ENCODE data around the gene SPSB2.
"Not testable (repeated sequence)": the region's sequence is repeated elsewhere in the genome, so short reads cannot be mapped to it uniquely, and the experiment has no call there.

SPSB2 gene

DNA sequence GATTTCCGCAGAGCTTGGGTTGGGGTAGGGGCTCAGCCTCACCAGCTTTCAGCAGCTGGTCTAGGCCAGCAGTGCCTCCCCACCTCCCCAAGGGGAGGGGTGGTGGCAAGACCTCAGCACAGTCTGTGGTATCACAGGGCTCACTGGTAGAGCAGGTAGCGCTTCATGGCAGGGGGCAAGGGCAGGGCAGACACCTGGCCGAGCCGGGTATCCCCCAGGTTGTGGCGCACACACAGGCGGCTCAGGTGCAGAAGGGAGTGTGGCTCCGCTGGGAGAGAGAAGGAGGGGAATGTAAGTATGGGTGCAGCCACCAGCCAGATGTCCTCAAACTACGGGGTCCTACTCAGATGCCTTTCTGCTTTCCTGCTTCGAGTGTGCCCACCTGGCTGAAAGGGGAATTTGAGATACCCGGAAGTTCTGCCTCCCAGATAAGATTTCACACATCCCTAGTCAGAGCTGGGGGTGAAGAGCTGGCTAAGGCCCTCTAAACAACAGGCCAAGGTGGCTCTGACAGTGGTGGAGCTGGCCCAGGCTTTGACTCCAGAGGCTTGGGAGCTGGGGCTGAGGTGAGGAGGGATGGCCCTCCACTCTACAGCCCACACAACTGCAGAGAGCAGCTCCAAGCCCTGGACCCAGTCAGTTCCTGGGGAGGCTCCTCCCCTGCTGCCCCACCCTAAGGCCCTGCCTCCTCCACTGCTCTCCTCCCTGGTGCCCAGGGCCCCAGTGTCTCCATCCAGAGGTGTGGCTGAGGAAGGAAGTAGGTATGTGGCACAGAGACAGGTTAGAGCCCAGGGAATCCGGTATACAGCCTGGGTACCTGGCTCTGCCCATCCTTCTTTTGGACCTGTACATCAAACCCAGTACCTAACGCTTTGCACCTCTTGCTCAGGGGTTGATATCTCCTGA lies 1.8 kb downstream of the SPSB2 start:
- TF ChIP-seq, protein P1, sequence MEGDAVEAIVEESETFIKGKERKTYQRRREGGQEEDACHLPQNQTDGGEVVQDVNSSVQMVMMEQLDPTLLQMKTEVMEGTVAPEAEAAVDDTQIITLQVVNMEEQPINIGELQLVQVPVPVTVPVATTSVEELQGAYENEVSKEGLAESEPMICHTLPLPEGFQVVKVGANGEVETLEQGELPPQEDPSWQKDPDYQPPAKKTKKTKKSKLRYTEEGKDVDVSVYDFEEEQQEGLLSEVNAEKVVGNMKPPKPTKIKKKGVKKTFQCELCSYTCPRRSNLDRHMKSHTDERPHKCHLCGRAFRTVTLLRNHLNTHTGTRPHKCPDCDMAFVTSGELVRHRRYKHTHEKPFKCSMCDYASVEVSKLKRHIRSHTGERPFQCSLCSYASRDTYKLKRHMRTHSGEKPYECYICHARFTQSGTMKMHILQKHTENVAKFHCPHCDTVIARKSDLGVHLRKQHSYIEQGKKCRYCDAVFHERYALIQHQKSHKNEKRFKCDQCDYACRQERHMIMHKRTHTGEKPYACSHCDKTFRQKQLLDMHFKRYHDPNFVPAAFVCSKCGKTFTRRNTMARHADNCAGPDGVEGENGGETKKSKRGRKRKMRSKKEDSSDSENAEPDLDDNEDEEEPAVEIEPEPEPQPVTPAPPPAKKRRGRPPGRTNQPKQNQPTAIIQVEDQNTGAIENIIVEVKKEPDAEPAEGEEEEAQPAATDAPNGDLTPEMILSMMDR (IDR thresholded peaks at IDR 0.05; ENCODE audit: poor library complexity, severe bottlenecking): no peak
- Histone ChIP-seq H3K4me3 (ENCODE audit: severe bottlenecking) (peak overlapping the region; percentile 49), H3K27me3 (ENCODE audit: insufficient read depth, poor library complexity, severe bottlenecking) (no peaks in the 10 kb centered on the region), H3K4me1 (ENCODE audit: insufficient read depth, poor library complexity, severe bottlenecking) (peaks cover 6% of the 10 kb centered on the region), H3K9me3 (ENCODE audit: severe bottlenecking) (no peaks in the 10 kb centered on the region), H3K36me3 (ENCODE audit: low read depth) (peaks cover 31% of the 10 kb centered on the region), H3K27ac (ENCODE audit: poor library complexity, severe bottlenecking) (peak overlapping the region; percentile 88)
- DNase-seq (ENCODE audit: low spot score) (peak; percentile 81), ATAC-seq (ENCODE audit: low read depth) (peak; percentile 63)

DNA sequence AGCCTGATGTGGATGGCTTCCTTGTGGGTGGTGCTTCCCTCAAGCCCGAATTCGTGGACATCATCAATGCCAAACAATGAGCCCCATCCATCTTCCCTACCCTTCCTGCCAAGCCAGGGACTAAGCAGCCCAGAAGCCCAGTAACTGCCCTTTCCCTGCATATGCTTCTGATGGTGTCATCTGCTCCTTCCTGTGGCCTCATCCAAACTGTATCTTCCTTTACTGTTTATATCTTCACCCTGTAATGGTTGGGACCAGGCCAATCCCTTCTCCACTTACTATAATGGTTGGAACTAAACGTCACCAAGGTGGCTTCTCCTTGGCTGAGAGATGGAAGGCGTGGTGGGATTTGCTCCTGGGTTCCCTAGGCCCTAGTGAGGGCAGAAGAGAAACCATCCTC lies 2.8 kb downstream of the SPSB2 start:
- H3K4me1 ChIP-seq (ENCODE audit: insufficient read depth, poor library complexity, severe bottlenecking); ATAC-seq (ENCODE audit: low read depth); DNase-seq (ENCODE audit: low spot score); H3K4me3 ChIP-seq (ENCODE audit: severe bottlenecking); H3K27me3 ChIP-seq (ENCODE audit: insufficient read depth, poor library complexity, severe bottlenecking); H3K9me3 ChIP-seq (ENCODE audit: severe bottlenecking): not testable (repeated sequence)
- Histone ChIP-seq H3K27ac (ENCODE audit: poor library complexity, severe bottlenecking) (peak overlapping the region; percentile 88), H3K36me3 (ENCODE audit: low read depth) (peaks cover 37% of the 10 kb centered on the region)

DNA sequence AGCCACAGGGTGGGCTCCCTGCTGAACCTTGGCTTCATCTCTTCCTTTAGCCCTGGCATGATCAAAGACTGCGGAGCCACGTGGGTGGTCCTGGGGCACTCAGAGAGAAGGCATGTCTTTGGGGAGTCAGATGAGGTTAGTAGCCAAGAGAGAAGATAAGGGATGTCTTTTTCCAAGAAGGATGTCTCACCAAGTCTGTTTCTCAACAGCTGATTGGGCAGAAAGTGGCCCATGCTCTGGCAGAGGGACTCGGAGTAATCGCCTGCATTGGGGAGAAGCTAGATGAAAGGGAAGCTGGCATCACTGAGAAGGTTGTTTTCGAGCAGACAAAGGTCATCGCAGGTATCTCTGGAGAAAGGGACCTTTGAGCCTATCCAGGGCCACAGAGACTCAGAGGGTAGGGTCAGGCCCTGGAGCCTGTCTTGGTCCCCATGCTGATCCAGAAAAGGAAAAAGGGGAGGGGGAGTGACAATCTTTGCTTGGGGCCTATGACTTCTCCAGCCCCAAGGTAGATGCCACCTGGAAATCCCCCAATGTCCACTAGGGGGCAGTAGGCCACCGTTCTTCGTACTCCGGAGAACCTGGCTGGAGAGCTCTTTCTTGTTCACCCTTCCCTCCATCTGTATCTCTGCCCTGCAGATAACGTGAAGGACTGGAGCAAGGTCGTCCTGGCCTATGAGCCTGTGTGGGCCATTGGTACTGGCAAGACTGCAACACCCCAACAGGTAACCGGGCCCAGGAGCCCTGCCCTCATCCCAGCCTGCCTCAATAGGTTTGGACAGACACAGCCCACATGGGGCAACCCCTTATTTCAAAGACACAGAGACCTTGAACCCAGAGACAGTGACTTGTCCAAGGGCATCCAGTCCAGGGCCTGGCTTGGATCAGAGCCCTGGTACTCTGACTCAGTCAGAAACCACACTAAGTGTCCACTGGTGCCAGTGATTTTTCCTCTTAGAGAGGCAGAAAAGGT lies 3.8 kb downstream of the SPSB2 start:
- H3K4me1 ChIP-seq (ENCODE audit: insufficient read depth, poor library complexity, severe bottlenecking): peaks cover 6% of the 10 kb centered on the region
- no peak for ATAC-seq (ENCODE audit: low read depth)
- TF ChIP-seq, protein P1 (IDR thresholded peaks at IDR 0.05; ENCODE audit: poor library complexity, severe bottlenecking): peak; percentile 91

DNA sequence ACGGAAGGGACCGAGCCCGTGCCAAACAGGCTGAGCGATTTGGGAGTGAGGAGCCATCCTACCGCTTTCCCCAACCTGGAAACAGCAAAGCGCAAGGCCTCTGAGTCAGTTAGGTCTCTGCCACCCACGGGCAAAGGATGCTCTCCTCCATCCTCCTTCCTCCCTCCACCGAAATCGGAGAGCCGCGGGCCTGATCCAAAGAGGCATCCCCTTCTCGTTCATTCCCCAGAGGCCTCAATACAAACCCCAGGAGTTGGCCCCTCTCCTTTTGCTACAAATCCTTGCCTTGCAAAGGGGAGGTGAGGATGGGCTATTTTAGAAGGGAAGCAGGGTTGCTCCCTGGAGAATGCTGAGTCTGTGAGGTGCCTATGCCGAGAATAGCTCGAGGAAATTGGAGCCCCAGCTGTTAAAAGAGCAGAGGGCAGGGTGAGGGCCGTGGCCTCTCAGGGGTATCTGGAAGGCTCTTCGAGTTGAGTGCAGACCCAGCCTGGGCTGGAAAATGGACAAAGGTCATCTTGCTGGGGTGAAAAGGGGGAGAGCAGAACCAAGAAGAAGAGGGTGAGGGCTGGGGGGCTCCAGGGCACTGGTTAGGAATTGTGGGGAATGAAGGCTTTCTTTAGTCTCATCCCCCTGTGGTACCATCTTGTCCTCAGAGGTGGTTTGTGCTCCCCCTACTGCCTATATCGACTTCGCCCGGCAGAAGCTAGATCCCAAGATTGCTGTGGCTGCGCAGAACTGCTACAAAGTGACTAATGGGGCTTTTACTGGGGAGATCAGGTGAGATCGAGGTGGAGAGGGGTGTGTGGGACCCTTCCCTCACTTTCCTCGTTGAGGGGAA lies 4.7 kb downstream of the SPSB2 start:
- H3K4me1 ChIP-seq (ENCODE audit: insufficient read depth, poor library complexity, severe bottlenecking): peaks cover 6% of the 10 kb centered on the region
- no peak for DNase-seq (ENCODE audit: low spot score)

More for the DNA sequence above, 3.8 kb downstream of the SPSB2 start:
- H3K9me3 ChIP-seq (ENCODE audit: severe bottlenecking): no peaks in the 10 kb centered on the region
- no peak for DNase-seq (ENCODE audit: low spot score)
- H3K27ac ChIP-seq (ENCODE audit: poor library complexity, severe bottlenecking): peak overlapping the region; percentile 88
- peaks cover 45% of the 10 kb centered on the region for H3K36me3 ChIP-seq (ENCODE audit: low read depth)
- H3K4me3 ChIP-seq (ENCODE audit: severe bottlenecking): peak overlapping the region; percentile 97
- no peaks in the 10 kb centered on the region for H3K27me3 ChIP-seq (ENCODE audit: insufficient read depth, poor library complexity, severe bottlenecking)

More for the DNA sequence above, 4.7 kb downstream of the SPSB2 start:
- Histone ChIP-seq H3K27ac (ENCODE audit: poor library complexity, severe bottlenecking) (peak overlapping the region; percentile 88), H3K4me3 (ENCODE audit: severe bottlenecking) (peak overlapping the region; percentile 97), H3K9me3 (ENCODE audit: severe bottlenecking) (no peaks in the 10 kb centered on the region), H3K27me3 (ENCODE audit: insufficient read depth, poor library complexity, severe bottlenecking) (no peaks in the 10 kb centered on the region), H3K36me3 (ENCODE audit: low read depth) (peaks cover 52% of the 10 kb centered on the region)
- TF ChIP-seq, protein P1 (IDR thresholded peaks at IDR 0.05; ENCODE audit: poor library complexity, severe bottlenecking): no peak
- ATAC-seq (ENCODE audit: low read depth): no peak

Data from RWPE2 (cell line).